GM21717 (cell line): Measurements from ENCODE around the gene TM4SF5.

Experiments
- ATAC-seq: cut with Tn5 transposase; IDR thresholded peaks from one replicate; pipeline ENCODE4 v1.9.1; 2021; ENCODE audit warnings: mild to moderate bottlenecking, moderate library complexity; ENCODE audit not compliant: unreplicated experiment

The TM4SF5 gene, protein sequence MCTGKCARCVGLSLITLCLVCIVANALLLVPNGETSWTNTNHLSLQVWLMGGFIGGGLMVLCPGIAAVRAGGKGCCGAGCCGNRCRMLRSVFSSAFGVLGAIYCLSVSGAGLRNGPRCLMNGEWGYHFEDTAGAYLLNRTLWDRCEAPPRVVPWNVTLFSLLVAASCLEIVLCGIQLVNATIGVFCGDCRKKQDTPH

DNA sequence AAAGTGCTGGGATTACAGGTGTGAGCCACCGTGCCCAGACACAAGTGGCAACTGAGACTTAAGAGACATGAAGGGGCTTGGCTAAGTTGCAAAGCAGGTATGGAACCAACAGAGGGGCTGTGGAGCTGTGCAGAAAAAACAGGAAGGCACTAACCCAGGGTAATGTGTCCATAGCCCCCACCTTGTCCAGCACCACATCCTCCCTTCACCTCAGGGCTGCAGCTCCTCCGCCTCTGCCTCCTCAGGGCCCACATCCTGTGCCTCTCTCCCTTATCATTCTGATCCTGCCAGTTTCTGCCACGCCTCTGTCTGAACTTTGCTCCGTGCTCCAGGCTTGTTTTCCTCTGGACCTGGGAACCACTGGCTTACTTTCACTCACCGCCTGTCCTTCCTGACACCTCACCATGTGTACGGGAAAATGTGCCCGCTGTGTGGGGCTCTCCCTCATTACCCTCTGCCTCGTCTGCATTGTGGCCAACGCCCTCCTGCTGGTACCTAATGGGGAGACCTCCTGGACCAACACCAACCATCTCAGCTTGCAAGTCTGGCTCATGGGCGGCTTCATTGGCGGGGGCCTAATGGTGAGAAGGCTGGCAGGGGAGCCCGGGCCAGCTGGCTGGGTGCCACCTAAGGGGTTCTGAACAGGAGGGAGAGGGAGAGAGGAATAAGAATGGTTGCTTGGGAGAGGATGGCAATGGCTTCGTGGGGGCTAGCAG is at the start of gene TM4SF5:
Gene TM4SF5 (plus strand): TSS at position 368 of the 716 bp plus-strand sequence. CDS start 37 bp downstream, at position 405.
- no peak for ATAC-seq

DNA sequence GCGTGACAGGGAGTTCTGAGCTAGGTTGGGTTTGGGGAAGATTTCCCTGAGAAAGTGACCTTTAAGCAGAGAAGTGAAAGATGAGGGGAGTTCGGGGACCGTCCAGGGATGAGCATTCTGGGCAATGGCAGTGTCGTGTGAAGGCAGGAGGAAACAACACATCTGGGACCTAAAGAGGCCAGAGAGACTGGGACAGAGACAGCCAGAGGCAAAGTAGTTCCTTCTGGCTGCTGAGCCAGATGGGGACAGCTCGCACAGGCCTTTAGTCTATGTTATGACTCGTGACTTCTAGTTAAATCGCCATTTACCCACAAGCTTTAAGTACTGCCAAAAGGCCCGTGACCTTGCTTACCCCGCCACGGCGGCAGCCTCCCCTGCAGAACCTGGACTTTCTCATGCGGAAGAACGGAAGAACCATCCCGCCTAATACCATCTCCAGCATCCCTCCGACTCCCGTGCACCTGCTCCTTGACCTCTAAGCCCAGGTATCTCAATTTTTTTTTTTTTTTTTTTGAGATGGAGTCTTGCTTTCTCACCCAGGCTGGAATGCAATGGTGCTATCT is 48.9 kb upstream of the TM4SF5 start:
- no peak for ATAC-seq

DNA sequence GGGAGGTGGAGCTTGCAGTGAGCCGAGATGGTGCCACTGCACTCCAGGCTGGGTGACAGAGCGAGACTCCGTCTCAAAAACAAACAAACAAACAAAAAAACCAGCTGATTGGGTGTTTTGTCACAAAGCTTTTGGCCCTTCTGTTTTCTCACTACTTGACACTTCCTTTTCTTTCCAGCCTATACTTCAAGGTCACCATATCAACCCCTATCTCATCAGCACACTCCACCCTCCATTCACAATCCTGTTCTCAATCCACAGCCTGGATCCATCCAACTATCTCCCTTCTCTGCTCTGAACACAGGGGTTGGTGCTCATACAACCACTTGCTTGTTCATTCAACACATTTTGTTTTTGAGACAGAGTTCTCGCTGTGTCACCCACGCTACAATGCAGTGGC is 47.0 kb upstream of the TM4SF5 start:
- ATAC-seq, result no peak

DNA sequence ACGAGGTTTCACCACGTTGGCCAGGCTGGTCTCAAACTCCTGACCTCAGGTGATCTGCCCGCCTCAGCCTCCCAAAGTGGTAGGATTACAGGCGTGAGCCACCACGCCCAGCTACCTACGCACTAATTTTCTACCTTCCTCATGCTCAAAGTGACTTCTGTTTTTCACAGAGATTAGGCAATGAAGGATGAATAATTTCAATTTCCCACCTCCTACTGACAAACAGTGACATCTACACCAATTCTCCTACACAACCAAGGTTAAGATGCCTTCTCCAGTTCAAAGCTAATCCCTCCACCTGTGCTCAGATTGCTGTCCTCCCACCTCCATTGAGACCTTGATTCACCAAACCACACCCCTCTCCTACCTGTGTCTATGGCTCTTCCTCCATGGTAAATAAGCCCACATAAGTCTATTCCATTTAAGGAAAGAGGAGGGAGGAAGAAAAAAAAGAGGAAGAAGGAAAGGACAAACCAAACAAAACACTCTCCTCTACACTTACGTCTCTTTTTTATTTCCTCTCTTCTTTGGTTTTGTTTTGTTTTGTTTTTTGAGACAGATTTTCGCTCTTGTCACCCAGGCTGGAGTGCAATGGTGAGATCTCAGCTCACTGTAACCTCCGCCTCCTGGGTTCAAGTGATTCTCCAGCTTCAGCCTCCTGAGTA is 45.9 kb upstream of the TM4SF5 start:
- no peak for ATAC-seq

DNA sequence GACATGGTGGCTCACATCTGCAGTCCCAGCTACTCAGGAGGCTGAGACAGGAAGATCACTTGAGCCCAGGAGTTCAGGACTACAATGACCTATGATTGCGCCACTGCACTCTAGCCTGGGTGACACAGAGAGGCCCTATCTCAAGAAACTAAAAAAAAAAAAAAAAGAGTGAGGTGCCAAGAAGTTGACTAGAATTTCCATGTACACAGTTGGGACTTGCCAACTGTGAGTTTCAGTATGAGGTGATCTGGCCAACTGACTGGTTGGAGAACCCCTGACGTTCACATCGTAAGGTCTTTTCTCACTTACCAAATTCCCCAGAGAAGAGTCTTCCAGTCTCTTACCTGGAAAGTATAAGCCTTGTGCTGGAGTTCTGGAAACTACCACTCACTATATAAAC is 43.6 kb upstream of the TM4SF5 start:
- no peak for ATAC-seq

DNA sequence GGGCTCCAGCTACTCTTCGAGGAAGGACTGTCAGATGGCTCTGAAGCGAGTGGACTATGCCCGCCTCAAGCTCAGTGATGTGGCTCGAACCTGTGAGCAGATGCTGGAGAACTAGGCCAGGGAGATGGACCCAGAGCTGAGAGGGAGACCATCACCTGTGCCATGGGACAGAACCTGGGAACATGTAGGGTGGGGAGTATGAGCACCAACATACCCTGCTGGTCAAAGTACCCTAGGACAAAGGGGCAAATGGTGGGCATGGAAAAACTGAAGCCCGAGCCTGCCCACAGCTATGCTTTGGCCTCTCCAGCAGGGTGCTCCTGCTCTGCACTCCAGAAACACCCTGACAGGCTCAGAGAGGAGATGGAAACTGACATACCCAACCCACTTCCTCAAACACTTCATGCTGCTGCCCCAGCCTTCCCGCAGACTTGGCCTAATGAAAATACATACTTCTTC is 38.6 kb upstream of the TM4SF5 start:
- ATAC-seq, result no peak

DNA sequence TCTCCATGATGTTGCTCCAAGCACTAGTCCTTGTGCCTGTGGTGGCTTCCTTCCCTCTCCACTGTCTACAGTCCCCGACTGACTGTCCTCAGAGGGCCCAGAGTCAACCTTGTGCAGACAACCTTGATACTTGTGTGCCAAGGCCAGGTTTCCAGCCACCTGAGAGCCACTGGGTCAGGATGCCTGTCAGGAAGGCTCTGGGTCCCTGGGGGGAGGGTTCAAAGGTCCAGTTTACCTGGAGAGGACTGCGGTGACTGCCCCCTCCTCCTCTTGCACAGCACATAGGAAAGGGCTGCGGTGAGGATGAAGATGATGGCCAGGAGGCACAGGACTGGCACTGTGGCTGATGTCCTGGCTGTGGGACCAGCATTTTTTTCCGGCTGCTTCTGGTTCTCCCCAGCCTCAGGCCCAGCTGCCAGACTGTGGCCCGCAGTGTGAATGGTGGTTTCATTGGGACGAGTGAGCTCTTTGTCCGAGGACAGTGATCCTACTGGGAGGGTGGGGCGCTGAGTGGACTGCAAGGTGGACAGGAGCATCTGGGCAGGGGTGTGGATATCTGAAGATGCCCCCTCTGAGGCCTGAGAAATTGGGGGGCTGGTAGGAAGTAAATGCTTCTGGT is 36.7 kb upstream of the TM4SF5 start:
- ATAC-seq, result no peak

DNA sequence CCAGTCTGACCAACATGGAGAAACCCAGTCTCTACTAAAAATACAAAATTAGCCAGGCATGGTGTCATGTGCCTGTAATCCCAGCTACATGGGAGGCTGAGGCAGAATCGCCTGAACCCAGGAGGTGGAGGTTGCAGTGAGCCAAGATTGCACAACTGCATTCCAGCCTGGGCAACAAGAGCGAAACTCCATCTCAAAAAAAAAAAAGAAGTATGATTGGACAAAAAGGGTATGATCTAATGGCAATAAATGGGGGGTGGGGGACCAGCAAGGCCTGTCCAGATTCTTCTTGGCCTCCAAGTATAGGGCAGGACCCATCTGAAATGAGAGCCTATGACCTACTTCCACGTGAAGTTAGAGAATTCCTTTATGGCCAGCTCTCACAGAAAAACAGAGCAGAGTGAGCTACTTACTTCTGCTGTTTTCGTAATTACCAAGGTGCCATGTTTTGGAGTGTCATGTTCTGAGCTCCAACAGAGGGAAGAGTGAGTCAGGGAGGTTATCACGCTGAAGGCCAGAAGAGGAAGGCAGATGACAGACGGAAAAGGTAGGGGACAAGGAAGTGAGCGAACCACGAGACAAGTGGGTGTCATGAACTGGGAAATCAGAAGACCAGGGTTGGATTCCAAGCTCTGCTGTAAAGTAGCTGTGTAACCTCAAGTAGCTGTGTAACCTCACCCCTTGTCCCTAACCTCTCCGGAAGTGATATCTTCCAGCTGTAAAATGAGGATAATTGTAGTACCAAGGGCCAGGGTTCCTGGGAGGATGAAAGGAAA is 35.6 kb upstream of the TM4SF5 start:
- no peak for ATAC-seq

DNA sequence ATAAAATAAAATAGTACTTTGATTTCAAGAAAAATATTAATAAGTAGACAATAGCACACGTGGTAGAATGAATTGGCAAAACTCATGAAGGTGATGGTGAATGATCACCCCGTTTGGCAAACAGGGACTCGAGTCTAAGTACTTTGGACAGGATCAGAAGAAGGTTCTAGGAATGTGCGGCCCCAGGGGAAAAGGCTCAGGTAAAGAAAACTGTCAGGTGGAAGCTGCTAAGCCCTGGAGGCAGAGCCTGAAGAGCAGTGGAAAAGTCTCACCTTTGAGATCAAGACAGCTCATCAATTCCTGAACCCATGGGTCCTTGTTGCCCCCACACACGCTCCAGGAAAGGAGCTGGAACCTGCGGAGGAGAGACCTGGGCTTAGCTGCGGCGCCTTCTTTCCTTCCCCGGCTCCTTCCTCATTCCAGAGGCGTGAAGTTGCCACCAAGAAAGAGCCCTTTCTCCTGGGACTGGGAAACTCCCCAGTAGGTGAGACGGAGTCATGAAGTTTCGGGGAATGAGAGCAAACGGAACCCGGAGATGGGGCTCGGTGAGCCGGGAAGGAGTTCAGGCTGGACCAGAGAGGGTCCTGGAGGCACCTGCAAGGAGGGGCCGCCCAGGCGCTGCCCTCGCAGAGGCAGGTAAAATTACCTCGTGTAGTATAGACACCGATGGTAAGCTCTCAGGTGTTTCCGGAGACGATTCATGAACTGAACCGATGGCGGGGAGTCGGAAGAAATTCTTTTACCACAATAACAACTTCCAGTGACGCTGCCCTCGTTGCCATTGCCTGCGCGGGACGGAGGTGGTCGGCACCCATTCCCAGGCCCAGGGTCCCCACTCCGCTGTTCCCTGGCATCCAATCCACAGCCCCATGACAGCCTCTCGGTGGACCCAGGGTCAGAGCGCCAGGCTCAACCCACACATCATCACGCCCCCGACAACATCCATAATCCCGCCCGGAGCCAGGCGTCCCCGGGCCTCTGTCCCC is 33.3 kb upstream of the TM4SF5 start:
- no peak for ATAC-seq

DNA sequence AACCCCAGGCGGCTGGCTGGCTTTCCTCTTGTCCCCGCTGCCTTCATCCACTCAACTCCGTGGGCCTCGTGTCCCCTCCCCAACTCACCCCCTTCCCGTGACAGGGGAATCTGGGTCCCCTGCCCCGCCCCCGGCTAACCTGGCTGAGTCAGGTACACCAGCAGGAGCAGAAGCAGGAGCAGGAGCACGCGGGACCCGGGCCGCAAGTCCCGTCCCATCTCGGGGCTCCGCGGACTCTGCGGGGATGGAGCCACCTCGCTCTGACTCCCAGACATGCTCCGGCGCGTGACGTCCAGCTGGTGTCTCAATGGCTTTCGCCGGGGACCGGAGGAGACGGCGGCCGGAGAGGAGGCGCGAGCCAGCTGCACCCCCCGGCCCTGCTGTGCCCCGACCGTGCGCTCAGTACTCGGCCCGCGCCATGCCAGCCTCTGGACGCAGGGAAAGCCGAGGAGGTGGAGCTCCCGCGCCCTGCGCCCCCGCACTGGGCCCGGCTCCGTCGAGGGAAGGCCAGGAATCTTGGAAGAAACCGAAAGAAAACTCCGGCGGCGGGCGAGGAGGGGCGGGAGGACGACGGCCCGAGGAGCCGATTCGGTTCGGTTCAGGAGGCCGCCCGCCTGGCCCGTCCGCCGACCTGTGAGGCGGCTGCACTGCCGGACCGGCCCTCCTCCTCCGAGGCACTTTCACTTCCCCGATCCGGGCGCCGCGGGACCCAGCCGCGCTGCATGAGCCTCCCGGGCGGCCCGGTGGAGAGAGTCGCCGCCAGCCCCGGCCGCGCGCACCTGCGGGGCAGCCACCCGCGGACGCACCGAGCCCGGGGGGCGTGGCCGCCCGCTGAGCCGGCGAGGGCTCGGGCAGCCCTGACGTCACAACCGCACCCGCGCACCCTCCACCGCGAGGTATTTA is 32.3 kb upstream of the TM4SF5 start, which contains the start of the genes CXCL16 and ZMYND15:
Gene CXCL16 (minus strand): TSS at position 807 of the 903 bp plus-strand sequence. CDS start 589 bp downstream, at position 218.
Gene ZMYND15 (plus strand): TSS at position 712 of the 903 bp plus-strand sequence. CDS start 716 bp downstream, outside the sequence.
- no peak for ATAC-seq

DNA sequence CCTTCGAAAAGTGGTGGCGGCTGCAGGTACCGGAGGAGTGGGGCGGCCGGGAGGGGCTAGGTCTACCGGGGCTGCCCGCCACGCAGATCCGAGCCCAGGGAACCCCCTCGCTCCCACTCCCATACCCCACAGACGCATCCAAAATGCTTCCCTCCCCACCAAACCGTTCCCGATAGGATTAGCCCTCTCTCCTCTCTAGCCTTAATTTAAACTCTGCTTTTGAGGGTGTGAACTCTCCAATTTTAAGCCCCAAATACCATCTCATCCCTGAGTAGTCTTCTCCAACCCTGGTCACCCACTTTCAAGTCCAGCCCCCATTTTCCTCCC is 31.7 kb upstream of the TM4SF5 start:
- ATAC-seq, result no peak

DNA sequence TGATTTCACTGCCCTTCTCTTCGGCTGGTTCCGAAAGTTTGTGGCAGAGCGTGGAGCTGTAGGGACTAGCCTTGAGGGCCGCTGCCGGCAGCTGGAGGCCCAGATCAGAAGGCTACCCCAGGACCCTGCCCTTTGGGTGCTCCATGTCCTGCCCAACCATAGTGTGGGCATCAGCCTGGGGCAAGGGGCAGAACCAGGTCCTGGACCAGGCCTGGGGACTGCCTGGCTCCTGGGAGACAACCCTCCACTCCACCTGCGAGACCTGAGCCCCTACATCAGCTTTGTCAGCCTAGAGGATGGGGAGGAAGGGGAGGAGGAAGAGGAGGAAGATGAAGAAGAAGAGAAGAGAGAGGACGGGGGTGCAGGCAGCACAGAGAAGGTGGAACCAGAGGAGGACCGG is 31.1 kb upstream of the TM4SF5 start:
- no peak for ATAC-seq

DNA sequence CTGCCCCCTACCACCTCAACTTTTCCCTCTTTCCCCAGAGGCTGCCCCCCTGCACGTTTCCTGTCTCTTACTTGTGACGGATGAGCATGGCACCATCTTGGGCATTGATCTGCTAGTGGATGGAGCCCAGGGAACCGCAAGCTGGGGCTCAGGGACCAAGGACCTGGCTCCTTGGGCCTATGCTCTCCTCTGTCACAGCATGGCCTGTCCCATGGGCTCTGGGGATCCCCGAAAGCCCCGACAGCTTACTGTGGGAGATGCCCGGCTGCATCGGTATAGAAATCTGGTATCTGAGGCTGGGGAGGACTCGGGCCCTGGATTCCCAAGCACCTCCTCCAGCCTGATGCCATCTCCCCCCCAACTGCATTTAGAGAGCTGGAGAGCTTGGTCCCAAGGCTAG is 30.1 kb upstream of the TM4SF5 start:
- ATAC-seq, result no peak

DNA sequence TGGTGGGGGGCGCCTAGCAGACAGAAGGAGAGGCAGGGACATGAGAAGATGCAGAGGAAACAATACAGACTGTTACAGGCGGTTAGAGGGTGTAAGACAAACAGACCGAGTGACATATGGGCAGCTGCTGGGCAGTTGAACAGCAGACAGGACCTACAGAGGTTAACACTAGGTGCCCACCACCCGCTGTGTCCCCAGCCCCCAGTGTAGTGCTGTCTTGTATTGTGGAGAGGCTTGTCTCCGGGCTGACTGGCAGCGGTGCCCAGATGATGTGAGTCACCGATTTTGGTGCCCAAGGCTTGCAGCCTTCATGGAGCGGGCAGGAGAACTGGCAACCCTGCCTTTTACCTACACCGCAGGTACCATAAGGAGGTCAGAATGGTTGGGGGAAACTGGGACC is 29.6 kb upstream of the TM4SF5 start:
- ATAC-seq, result no peak

DNA sequence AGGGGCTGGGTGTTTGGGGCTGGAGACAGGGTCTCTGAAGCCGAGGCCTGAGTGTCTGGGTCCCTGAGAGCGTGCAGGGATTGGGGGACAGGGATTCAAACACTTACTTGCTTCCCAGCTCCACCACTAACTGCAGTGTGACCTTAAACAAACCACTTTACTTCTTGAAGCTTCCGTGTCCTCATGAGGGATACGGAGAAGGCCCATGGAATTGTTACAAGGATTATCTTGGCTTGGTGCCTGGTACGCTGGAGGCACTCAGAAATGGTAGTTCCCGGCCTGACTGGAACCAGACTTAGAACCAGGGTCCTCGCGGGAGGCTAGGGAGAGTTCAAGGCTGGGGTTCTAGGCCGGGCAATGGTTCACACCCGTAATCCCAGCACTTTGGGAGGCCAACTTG is 29.1 kb upstream of the TM4SF5 start:
- no peak for ATAC-seq

DNA sequence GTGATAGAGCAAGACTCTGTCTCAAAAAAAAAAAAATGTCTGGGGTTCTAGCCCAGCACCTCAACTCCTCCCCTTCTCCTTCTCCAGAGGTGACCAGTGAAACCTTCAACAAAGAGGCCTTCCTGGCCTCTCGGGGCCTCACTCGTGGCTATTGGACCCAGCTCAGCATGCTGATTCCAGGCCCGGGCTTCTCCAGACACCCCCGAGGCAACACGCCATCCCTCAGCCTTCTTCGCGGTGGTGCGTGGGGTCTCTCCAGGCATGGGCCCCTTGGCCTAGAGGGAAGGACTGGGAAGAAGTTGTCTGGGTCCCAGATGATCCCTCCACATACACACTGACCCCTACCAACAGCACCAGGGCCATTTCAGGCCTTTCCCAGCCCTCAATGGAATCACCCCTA is 28.5 kb upstream of the TM4SF5 start:
- ATAC-seq, result no peak

DNA sequence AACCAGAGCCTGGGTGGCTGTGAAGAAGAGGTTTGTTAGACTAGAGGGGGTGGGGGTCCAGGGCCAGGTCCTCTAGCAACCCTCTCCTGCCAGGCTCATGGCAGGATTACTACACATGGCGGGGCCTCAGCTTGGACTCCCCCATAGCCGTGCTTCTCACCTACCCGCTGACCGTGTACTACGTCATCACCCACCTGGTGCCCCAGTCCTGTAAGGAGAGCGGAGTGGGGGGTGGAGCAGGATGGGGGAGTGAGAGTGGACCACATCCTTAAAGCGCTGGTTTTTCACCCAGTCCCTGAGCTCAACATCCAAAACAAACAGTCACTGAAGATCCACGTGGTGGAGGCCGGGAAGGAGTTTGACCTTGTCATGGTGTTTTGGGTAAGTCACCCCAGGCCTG is 27.8 kb upstream of the TM4SF5 start:
- ATAC-seq, result no peak
